KOPT-K1 (cell line): ENCODE results near the gene SMG6.
A peak's percentile ranks its signal among the peaks of the same experiment; 100 is the strongest.

Experiments
- H3K27ac ChIP-seq: fragments of 200-600 bp; sonication (generic); 2 replicates; pipeline ENCODE4 v1.5.1; 2016; ENCODE audit warnings: antibody characterized with exemption, mild to moderate bottlenecking, low read depth, low read length; ENCODE audit not compliant: poor library complexity, severe bottlenecking
- H3K36me3 ChIP-seq: fragments of 200-600 bp; sonication (generic); 2 replicates; pipeline ENCODE4 v1.5.1; 2017; ENCODE audit warnings: antibody characterized with exemption, mild to moderate bottlenecking, low read length, moderate library complexity; ENCODE audit not compliant: insufficient read depth
- H3K9me3 ChIP-seq: fragments of 200-600 bp; sonication (generic); 2 replicates; pipeline ENCODE4 v1.5.1; 2017; ENCODE audit warnings: antibody characterized with exemption, low read length, mild to moderate bottlenecking; ENCODE audit not compliant: insufficient read depth, poor library complexity, severe bottlenecking

The SMG6 gene

GRCh38 chr17:2192367-2193057, 111.1 kb downstream of the SMG6 start:
- Histone ChIP-seq H3K9me3 (no peaks in the 10 kb centered on the region), H3K27ac (peak overlapping the region; percentile 80), H3K36me3 (peaks cover 43% of the 10 kb centered on the region)

DNA sequence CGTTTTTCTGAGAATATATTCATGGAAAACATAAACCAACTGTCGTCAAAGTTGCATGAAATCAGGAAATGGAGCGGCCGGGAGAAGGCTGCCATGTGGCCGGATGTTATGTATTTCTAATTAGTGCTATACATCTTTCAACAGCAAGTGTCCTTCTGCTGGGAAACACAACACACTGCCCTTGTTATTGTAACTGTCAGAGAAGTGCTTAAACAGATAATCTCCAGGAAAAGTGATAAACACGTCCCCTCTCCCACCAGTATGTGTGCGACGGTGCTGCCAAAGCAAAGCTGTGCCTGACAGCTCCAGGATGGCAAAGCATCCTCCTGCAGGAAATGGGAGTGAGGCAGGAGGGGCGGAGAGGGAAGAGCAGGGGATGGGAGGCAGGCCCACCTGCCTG, 111.8 kb downstream of the SMG6 start:
- H3K27ac ChIP-seq = peak overlapping the region; percentile 80
- H3K9me3 ChIP-seq = no peaks in the 10 kb centered on the region
- peaks cover 50% of the 10 kb centered on the region for H3K36me3 ChIP-seq

- Histone ChIP-seq H3K36me3 (peaks cover 56% of the 10 kb centered on the region), H3K9me3 (no peaks in the 10 kb centered on the region), H3K27ac (peak overlapping the region; percentile 80)
These were observed 112.4 kb downstream of the SMG6 start for GRCh38 chr17:2191227-2191626.

GRCh38 chr17:2190014-2190413, 113.6 kb downstream of the SMG6 start:
- H3K36me3 ChIP-seq = peaks cover 66% of the 10 kb centered on the region
- peak overlapping the region; percentile 80 for H3K27ac ChIP-seq
- H3K9me3 ChIP-seq = no peaks in the 10 kb centered on the region

DNA sequence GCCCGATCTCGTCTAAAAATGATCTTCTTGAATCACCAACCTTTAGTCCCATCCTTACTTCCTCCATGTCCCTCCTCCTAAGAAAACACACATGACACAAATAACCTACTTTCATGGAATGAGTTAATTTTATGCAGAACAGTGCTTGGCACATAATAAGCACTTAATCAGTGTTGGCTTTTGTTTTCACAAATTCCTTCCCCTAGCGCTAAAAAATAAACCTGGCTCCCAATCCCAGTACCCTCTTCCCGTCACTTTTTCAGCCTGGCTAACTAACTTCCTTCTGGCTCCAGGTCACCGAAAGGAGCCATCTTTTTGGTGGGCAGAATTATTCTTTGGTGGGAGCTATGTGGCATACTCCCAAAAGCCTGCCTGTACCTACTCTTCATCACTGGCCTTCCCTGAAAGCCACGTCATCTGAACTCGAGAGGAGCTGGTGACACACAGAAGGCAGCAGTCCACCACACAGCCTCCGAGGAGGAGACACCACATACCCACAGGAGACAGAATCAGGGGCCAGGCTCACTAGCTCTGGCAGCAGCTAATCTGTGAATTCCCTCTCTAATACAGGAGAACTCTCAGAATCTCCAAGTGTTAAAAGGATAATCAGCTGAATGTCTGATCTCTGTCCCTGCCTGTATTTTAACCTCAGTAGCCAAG, 114.5 kb downstream of the SMG6 start:
- Histone ChIP-seq H3K36me3 (peaks cover 68% of the 10 kb centered on the region), H3K9me3 (no peaks in the 10 kb centered on the region), H3K27ac (peak overlapping the region; percentile 10)

DNA sequence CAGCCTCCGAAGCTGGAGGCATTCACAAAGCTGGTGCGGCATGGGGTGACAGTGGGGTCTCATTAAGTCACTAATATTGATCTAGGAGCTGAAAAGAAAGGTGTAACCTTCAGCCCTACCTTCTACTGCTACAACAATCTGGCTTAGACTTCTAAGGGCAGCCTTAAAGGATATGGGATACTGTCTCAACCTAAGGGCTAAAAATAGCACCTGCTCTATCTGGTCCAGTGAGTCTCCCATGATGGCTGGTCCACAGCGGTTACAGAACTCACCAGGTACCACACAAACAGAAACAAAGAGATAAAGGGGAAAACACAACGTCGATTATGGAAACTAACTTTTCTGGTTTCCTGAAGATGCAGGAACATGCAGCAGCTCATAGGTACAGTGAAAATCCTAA, 115.8 kb downstream of the SMG6 start:
- Histone ChIP-seq H3K27ac (no peak overlapping the region), H3K36me3 (peaks cover 76% of the 10 kb centered on the region), H3K9me3 (no peaks in the 10 kb centered on the region)

GRCh38 chr17:2186937-2187336, 116.6 kb downstream of the SMG6 start:
- no peak overlapping the region for H3K27ac ChIP-seq

GRCh38 chr17:2184993-2185931, 118.3 kb downstream of the SMG6 start:
- Histone ChIP-seq H3K36me3 (peaks cover 85% of the 10 kb centered on the region), H3K27ac (no peak overlapping the region), H3K9me3 (no peaks in the 10 kb centered on the region)

More at GRCh38 chr17:2186937-2187336, 116.6 kb downstream of the SMG6 start:
- H3K36me3 ChIP-seq = peaks cover 83% of the 10 kb centered on the region
- no peaks in the 10 kb centered on the region for H3K9me3 ChIP-seq

DNA sequence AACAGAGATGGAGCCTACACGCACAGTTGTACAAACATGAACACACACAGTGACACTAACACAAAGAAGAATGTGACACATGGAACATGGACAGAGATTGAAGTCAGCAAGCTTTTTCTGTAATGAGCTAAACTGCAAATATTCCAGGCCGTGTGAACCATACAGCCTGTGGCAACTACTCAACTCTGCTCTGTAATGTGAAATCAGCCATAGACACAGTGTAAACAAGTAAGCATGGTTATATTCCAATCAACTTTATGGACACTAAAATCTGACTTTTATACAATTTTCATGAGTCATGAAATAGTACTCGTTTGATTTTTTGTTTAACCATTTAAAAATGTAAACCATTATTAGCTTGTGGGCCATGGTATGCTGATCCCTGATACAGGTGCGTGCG, 120.2 kb downstream of the SMG6 start:
- Histone ChIP-seq H3K27ac (no peak overlapping the region), H3K36me3 (peaks cover 94% of the 10 kb centered on the region), H3K9me3 (no peaks in the 10 kb centered on the region)

GRCh38 chr17:2181897-2182448, 121.6 kb downstream of the SMG6 start:
- Histone ChIP-seq H3K36me3 (peaks cover 94% of the 10 kb centered on the region), H3K27ac (no peak overlapping the region), H3K9me3 (no peaks in the 10 kb centered on the region)

DNA sequence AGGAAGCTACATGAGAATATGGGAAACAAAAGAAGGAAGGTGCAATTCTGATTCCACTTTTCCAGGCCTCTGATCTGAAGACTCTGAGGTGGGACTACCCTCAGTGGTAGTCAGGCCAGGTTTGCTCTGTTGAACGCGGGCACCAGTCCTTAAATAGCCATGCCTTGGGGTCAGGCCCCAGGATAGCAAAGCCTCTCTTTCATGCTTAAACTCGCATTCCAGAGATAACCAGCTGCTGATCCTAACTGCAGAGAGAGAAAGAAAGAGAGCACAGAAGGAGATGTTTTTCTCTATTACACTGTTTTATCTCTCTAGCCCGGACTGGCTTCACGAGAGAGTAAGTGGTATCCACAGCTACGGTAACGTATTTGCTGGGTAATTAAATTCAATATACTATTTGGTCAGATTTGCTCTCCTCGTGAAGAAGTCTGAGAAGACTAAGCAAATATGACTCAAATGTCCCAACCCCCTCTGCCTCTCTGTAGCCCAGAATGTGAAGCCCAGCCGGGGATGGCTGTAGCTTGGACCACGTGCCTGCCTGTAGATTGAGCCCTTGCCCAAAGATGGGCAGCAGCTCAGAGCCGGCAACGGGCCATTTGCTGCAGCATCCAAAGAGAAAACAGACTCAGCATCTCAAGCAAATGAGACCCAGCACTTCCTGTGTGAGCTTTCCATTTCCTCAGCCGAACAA, 122.2 kb downstream of the SMG6 start:
- Histone ChIP-seq H3K36me3 (peaks cover 94% of the 10 kb centered on the region), H3K9me3 (no peaks in the 10 kb centered on the region), H3K27ac (no peak overlapping the region)

GRCh38 chr17:2180768-2181167, 122.8 kb downstream of the SMG6 start:
- Histone ChIP-seq H3K27ac (no peak overlapping the region), H3K36me3 (peaks cover 94% of the 10 kb centered on the region), H3K9me3 (no peaks in the 10 kb centered on the region)

GRCh38 chr17:2179615-2180295, 123.8 kb downstream of the SMG6 start:
- Histone ChIP-seq H3K36me3 (peaks cover 94% of the 10 kb centered on the region), H3K27ac (no peak overlapping the region), H3K9me3 (no peaks in the 10 kb centered on the region)
